Adrenal gland (tissue), 5 donors: Measurements from ENCODE around the gene TMEM232.

Experiments
- CTCF ChIP-seq, 6 experiments: fragments of 450-650 bp in 4 of 6; fragments of 200-600 bp in 2 of 6; sonication (generic) in 1 of 6; IDR thresholded peaks; 1 replicate in 5 of 6; 2 replicates in 1 of 6; pipeline versions ENCODE4 v1.5.1 to v1.8.0; 2016 to 2021; ENCODE audit warnings: antibody characterized with exemption in 6 of 6, mild to moderate bottlenecking in 2 of 6, moderate library complexity in 1 of 6
- POLR2A ChIP-seq, 2 donors: fragments of 450-650 bp; IDR thresholded peaks; one replicate each; pipeline ENCODE4 v1.6.1; 2017; ENCODE audit warnings: antibody characterized with exemption in 2 of 2, mild to moderate bottlenecking in 2 of 2, moderate library complexity in 1 of 2
- donor health status: DM: no; HTN: no; CAD: no.

- no peak for TF ChIP-seq CTCF (IDR thresholded peaks at IDR 0.05)
- no peak for TF ChIP-seq POLR2A (IDR thresholded peaks at IDR 0.05)
Observed at GRCh38 chr5:110653231-110653970, 73.1 kb downstream of the TMEM232 start.
